ENCODE measurements around the gene SOAT2. TPM values are rescaled to one million over a fixed set of nuclear protein-coding genes. Genes with fewer than 3 reads are reported as not detected.
"Not testable (repeated sequence)": the region's sequence is repeated elsewhere in the genome, so short reads cannot be mapped to it uniquely, and the experiment has no call there.

Gene SOAT2
- total RNA-seq, 1 experiment from 2014 or later, result not detected

DNA sequence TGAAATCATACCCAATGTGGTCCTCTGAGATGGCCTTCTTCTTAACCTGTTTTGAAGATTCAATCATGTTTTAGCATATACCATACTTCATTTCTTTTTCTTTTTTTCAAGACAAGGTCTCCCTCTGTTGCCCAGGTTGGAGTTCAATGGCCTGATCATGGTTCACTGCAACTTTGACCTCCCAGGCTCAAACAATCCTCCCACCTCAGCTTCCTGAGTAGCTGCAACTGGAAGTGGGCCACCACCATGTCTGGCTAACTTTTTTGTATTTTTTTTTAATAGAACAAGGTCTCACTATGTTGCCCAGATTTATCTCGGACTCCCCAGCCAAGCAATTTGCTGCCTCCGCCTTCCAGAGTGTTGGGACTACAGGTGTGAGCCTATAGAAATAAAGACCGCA lies 30.4 kb downstream of the SOAT2 start:
- no peak for DNase-seq (ENCODE audit: low spot score)

GRCh38 chr12:53143355-53143754 lies 40.1 kb downstream of the SOAT2 start:
- DNase-seq (ENCODE audit: low spot score), result no peak

DNA sequence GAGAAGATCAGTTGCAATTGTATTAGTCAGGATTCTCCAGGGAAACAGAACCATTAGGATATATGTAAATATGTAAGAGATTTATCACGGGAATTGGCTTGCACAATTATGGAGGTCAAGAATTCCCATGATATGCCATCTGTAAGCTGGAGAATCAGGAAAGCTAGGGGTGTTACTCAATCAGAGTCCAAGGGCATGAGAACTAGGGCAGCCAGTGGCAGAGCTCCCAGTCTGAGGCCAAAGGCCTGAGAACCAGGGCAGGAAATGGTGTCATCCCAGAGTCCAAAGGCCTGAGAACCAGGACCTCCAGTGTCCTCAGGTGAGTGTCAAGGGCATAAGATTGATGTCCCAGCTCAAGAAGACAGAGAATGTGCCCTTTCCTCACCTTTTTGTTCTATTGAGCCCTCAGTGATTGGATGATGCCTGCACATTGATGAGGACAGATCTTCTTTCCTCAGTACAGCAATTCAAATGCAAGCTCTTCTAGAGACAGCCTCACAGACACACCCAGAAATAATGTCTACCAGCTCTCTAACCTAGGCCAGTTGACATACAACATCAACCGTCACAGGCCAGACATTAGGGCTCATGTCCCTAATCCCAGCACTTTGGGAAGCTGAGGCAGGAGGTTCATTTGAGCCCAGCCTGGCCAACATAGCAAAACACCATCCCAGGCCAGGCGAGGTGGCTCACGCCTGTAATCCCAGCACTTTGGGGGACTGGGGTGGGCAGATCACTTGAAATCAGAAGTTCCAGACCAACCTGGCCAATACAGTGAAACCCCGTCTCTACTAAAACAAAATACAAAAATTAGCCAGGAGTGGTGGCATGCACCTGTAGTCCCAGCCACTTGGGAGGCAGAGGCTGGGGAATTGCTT lies 42.3 kb downstream of the SOAT2 start:
- no peak for DNase-seq (ENCODE audit: low spot score)

DNA sequence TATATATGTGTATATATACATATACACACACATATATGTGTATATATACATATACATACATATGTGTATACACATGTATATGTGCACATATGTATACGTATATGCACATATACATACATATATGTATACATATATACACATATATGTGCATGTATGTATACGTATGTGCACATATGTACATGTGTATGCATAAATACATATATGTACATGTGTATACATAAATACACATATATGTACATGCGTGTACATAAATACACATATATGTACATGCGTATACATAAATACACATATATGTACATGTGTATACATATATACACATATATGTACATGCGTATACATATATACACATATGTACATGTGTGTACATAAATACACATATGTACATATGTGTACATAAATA lies 43.9 kb downstream of the SOAT2 start:
- DNase-seq (ENCODE audit: low spot score), result no peak

DNA sequence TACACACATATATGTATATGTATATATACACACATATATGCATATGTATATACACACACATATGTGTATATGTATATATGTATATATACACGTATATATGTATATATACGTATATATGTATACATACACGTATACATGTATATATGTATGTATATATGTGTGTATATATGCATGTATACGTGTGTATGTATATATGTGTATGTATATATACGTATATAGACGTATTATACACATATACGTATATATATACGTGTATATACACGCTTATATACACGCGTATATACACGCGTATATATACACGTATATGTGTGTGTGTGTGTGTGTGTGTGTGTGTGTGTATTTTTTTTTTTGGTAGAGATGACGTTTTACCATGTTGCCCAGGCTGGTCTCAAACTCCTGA lies 44.4 kb downstream of the SOAT2 start:
- no peak for DNase-seq (ENCODE audit: low spot score)

DNA sequence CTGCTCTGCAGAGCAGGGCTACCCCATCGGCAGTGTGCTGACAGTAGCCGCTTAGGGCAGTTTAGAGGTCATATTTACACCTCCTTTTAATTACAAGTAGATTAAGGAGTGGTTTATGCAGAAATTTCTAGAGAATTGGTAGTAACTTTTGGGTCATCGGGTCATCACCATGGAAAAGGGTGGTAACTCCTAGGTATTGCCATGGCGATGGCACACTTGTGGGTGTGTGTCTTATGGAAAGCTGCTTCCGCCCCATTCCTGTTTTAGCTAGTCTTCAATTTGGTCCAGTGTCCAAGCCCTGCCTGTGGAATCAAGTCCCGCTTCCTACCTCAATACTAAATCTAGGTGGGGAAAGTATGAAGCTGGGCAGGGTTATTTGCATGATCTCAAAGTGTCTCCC lies 47.8 kb downstream of the SOAT2 start:
- DNase-seq (ENCODE audit: low spot score), result no peak

DNA sequence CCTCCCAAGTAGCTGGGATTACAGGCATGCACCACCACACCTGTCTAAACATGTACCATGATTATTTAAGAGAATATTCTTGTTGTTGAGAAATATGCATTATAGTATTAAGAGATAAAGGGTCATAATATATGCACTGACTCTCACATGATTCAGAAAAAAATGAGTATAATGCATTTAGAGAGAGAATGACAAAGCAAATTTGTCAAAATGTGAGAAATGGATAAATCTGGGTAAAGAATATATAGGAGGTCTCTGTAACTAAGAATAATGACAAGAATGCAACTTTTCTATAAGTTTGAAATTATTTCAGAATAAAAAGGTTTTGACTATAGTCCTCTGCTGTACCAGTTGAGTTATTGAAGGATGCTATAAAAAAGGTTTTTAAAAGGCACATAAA lies 49.1 kb downstream of the SOAT2 start:
- DNase-seq (ENCODE audit: low spot score), result no peak

DNA sequence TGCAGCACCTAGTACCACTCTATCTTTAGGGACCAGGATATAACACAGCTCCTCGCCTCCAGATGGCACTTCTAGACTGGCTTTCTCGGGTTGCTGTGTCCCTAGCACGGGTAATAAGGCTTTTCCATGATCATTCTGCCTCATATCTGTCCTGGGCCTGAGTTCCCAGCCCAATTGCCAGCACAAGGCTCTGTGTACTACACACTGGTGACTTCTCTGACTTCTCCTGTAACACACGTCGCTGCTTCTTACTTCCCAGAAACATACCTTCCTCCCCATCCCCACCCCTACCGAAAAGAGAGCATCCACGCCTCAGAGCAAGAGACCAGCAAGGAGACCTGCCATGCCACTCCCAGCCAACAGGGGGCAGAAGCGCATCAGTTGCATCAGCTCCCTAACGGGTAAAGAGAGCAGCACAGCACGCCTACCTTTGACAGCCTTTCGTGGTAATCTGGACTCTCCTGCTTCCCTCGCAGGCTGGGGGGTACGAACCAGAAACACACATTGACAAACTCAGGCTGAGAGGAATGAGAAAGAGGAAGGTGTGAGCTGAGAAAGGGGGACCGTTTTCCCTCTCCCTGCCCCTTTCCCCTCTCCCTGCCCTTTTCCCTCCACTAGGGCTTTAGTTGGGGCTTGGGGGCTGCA lies 56.0 kb downstream of the SOAT2 start:
- DNase-seq (ENCODE audit: low spot score), result peak; percentile 78

GRCh38 chr12:53160000-53160399 lies 56.7 kb downstream of the SOAT2 start:
- DNase-seq (ENCODE audit: low spot score), result no peak

GRCh38 chr12:53160673-53161072 lies 57.4 kb downstream of the SOAT2 start:
- DNase-seq (ENCODE audit: low spot score), result no peak

- DNase-seq (ENCODE audit: low spot score), result no peak
Observed at GRCh38 chr12:53161119-53161911, 58.0 kb downstream of the SOAT2 start.

- DNase-seq (ENCODE audit: low spot score), result not testable (repeated sequence)
Observed at GRCh38 chr12:53163008-53163407, 59.7 kb downstream of the SOAT2 start.

DNA sequence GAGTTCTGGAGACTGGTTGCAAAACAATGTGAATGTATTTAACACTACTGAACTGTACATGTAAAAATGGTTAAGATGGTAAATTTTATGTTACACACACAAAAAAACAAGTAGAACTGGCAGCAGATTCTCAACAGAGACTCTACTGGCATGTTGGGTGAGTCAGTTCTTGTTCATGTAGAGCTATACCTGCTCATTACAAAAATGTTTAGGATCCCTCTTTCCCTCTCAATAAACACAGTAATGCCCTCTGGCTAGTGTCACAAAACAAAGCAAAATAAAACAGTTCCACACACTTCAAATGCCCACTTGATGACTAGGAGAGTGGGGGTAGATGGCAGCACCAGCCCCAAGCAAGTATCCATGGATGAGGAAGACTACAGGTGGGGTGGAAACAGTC lies 63.6 kb downstream of the SOAT2 start:
- no peak for DNase-seq (ENCODE audit: low spot score)

DNA sequence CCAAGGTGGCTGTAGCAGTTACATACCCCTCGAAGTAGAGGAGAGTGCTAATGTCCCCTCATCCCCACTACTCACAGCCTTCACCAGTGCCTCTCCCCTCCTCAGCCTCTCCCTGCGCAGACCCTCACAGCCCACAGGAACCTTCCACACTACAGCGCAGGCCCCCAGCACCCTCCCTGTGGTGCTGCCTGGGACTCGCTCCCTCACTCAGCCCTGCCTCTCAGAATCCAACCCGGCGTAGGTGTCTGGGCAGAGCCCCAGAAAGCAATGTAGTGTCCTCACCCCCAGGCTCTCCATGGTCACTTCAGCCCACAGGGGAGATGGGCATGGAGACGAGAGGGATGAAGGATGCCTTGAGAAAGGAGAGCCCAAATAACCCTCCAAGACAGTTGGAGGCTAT lies 66.4 kb downstream of the SOAT2 start:
- DNase-seq (ENCODE audit: low spot score), result no peak

- no peak for DNase-seq (ENCODE audit: low spot score)
Observed at GRCh38 chr12:53170215-53170614, 66.9 kb downstream of the SOAT2 start.

DNA sequence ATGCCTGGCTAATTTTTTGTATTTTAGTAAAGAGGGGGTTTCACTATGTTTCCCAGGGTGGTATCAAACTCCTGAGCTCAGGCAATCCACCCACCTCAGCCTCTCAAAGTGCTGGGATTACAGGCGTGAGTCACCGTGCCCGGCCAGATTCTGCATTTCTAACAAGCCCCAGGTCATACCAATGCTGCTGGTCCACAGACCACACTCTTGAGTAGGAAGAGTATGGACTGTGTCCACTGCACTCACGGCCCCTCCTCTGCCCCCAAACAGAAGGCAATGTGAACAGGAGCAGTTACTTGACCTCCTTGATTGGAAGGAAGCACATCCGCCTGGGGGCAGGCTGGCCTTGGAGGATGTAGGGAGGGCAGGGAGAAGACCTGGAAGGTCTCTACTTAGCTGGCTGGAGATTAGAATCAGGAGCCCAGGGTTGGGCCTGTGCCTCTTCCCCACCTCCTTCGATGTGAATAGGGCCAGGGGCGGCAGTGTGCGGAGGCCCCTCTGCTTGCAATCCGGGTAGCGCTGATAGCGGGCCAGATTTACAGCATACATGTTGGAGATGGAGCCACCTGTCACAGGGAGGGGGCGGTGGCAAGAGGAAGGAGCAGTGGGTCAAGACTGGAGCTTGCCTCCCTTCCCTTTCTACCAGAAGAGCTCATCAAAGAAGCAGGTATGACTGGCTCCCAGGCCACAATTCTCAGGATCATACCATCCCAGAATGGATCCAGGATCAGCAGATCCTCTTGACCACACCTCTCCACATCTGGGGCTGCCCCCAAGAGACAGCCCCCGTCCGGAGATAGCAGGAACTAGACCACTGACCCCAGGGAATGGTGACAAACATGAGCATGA lies 67.8 kb downstream of the SOAT2 start:
- no peak for DNase-seq (ENCODE audit: low spot score)

DNA sequence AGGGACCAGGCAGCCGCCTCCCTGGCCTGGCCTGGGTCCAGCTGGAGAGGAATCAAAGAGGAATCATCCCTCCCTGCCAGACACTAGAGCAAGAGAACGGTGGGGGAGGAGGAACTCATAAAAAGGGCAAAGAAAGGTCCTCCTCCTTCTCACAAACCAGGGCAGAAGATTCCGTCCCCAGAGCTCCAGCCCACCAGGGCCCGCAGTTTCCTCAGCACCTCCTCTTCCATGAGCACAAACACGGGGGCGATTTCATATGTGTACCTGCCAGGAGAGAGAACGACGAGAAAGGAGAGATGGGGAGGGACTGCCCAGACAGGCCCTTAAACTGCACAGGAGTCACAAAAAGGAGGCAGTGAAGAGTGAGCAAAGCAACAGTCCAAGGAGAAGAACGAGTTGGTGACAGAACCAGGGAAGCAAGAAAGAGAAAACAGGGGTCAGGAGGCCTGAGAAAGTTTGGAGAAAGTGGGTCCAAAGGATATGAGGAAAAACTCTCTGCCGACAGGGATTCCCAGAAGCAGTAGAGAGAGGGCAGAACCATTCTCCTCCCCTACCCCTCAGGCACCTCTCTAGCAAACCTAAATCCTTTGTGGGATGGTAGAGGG lies 68.5 kb downstream of the SOAT2 start:
- DNase-seq (ENCODE audit: low spot score), result no peak

DNA sequence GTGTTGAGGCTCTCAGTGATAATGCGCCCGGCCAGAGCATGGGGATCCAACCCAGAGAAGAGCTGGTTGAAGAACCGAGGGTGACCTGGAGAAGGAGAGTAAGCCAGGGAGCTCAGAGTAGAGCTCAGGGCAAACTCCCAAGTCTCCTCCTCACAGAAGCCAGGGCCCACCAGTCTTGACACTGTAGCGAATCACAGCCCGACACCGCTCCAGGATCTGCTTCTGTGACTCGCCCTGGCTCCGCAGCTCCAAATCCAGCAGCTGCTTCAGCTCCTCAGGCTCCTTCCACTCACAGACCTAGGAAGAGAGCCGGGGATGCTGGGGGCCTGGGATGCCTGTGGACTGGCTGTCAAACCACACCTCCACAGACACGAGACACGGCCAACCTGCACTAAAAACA lies 69.1 kb downstream of the SOAT2 start:
- DNase-seq (ENCODE audit: low spot score), result peak; percentile 31

- DNase-seq (ENCODE audit: low spot score), result peak; percentile 29
Observed at GRCh38 chr12:53173085-53173715, 69.9 kb downstream of the SOAT2 start.
